SKM-1 treated with dmso at 0.1 percent for 144 hours (cell line): ENCODE results near the gene MBD3L2B.
A peak's percentile ranks its signal among the peaks of the same experiment; 100 is the strongest.
"Not testable (repeated sequence)": the region's sequence is repeated elsewhere in the genome, so short reads cannot be mapped to it uniquely, and the experiment has no call there.

ENCODE experiments used
- DNase-seq: peaks from one replicate; lab custom pipeline; 2025; ENCODE audit not compliant: unreplicated experiment; lab: John Stamatoyannopoulos, UW

MBD3L2B gene

GRCh38 chr19:7021331-7021730, at the start of gene MBD3L2B:
TSS of gene MBD3L2B (minus strand) at chr19:7021431. CDS start at chr19:7021397, 34 bp downstream.
- not testable (repeated sequence) for DNase-seq

- no peak for DNase-seq
Measured at GRCh38 chr19:7069904-7070226, 48.6 kb upstream of the MBD3L2B start.

GRCh38 chr19:7069042-7069903, 48.0 kb upstream of the MBD3L2B start, which contains the start of gene ZNF557:
TSS of gene ZNF557 (plus strand) at chr19:7069703. CDS start at chr19:7075075, 5,372 bp downstream.
- DNase-seq: peak; percentile 92

GRCh38 chr19:7068599-7068998, 47.4 kb upstream of the MBD3L2B start:
- no peak for DNase-seq

- no peak for DNase-seq
Measured at GRCh38 chr19:7067716-7068115, 46.5 kb upstream of the MBD3L2B start.

- DNase-seq: not testable (repeated sequence)
Measured at GRCh38 chr19:7067122-7067521, 45.9 kb upstream of the MBD3L2B start.

GRCh38 chr19:7063764-7064418, 42.7 kb upstream of the MBD3L2B start:
- no peak for DNase-seq

GRCh38 chr19:7063339-7063738, 42.1 kb upstream of the MBD3L2B start:
- DNase-seq: no peak

- not testable (repeated sequence) for DNase-seq
Measured at GRCh38 chr19:7059977-7060376, 38.7 kb upstream of the MBD3L2B start.

GRCh38 chr19:7058576-7058975, 37.3 kb upstream of the MBD3L2B start, which contains the start of gene MBD3L3:
TSS of gene MBD3L3 (minus strand) at chr19:7058676. CDS start at chr19:7058605, 71 bp downstream.
- not testable (repeated sequence) for DNase-seq

- DNase-seq: not testable (repeated sequence)
Measured at GRCh38 chr19:7056371-7056770, 35.1 kb upstream of the MBD3L2B start.

- DNase-seq: not testable (repeated sequence)
Measured at GRCh38 chr19:7055679-7056078, 34.4 kb upstream of the MBD3L2B start.

GRCh38 chr19:7054635-7055368, 33.6 kb upstream of the MBD3L2B start:
- DNase-seq: not testable (repeated sequence)

- DNase-seq: not testable (repeated sequence)
Measured at GRCh38 chr19:7052896-7053295, 31.7 kb upstream of the MBD3L2B start.

- not testable (repeated sequence) for DNase-seq
Measured at GRCh38 chr19:7051421-7051820, 30.2 kb upstream of the MBD3L2B start.

- DNase-seq: not testable (repeated sequence)
Measured at GRCh38 chr19:7049021-7049420, 27.8 kb upstream of the MBD3L2B start, which contains the start of gene MBD3L2. TSS of gene MBD3L2 (plus strand) at chr19:7049321. CDS start at chr19:7049374, 53 bp downstream.

GRCh38 chr19:7041563-7041962, 20.3 kb upstream of the MBD3L2B start:
- not testable (repeated sequence) for DNase-seq

- not testable (repeated sequence) for DNase-seq
Measured at GRCh38 chr19:7040079-7040478, 18.8 kb upstream of the MBD3L2B start, which contains the start of gene MBD3L4. TSS of gene MBD3L4 (minus strand) at chr19:7040179. CDS start at chr19:7040144, 35 bp downstream.

GRCh38 chr19:7030278-7030677, 9.0 kb upstream of the MBD3L2B start, which contains the start of gene MBD3L5:
TSS of gene MBD3L5 (plus strand) at chr19:7030578. CDS start at chr19:7030612, 34 bp downstream.
- DNase-seq: not testable (repeated sequence)

- DNase-seq: not testable (repeated sequence)
Measured at GRCh38 chr19:7028790-7029189, 7.6 kb upstream of the MBD3L2B start.

- DNase-seq: no peak
Measured at GRCh38 chr19:7018828-7019227, 2.4 kb downstream of the MBD3L2B start.
